ENCODE measurements around the gene ACSF3.

DNA sequence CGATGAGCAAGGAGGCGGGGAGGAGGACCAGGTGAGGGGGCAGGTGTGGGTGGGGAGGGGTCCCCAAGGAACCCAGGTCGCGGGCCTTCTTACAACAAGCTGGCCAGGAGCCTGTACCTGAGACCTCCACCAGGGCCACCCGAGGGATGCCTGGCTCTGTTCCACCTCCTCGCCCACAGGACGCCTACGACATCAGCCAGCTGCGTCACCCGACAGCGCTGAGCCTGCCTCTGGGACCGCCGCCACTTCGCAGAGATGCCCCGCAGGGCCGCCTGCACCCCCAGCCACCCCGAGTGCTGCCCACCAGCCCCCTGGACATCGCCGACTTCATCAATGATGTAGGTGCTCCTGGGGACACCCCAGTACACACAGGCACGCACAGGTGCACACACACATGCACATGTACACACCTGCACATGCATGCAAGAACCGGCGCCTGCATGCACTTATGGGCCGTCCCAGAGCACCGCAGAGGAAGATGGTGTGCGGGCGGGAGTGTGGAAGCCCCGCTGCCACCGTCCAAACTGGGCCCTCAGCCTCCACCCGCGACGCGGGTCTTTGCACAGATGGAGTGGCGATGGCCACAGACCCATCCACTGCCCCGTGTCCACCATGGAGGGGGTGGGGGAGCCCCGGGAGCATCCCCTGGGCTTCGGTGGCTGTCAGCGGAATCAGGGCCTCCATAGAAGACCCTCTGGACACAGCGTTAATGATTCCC, 100.1 kb downstream of the ACSF3 start:
- TF ChIP-seq, protein P1, sequence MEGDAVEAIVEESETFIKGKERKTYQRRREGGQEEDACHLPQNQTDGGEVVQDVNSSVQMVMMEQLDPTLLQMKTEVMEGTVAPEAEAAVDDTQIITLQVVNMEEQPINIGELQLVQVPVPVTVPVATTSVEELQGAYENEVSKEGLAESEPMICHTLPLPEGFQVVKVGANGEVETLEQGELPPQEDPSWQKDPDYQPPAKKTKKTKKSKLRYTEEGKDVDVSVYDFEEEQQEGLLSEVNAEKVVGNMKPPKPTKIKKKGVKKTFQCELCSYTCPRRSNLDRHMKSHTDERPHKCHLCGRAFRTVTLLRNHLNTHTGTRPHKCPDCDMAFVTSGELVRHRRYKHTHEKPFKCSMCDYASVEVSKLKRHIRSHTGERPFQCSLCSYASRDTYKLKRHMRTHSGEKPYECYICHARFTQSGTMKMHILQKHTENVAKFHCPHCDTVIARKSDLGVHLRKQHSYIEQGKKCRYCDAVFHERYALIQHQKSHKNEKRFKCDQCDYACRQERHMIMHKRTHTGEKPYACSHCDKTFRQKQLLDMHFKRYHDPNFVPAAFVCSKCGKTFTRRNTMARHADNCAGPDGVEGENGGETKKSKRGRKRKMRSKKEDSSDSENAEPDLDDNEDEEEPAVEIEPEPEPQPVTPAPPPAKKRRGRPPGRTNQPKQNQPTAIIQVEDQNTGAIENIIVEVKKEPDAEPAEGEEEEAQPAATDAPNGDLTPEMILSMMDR (IDR thresholded peaks at IDR 0.05 in 4 of 5, conservative IDR thresholded peaks at IDR 0.05 in 1 of 5) = no peak
- TF ChIP-seq POLR2A (IDR thresholded peaks at IDR 0.05) = no peak

All from gastrocnemius medialis (tissue), 4 donors.